ENCODE results near the gene C1QB. TPM values are rescaled to one million over a fixed set of nuclear protein-coding genes. Genes with fewer than 3 reads are reported as not detected.

The C1QB gene
- total RNA-seq, 1 donor from 2014 or later, result not detected

GRCh38 chr1:22688466-22688865 lies 35.4 kb downstream of the C1QB start:
- TF ChIP-seq, protein P1, sequence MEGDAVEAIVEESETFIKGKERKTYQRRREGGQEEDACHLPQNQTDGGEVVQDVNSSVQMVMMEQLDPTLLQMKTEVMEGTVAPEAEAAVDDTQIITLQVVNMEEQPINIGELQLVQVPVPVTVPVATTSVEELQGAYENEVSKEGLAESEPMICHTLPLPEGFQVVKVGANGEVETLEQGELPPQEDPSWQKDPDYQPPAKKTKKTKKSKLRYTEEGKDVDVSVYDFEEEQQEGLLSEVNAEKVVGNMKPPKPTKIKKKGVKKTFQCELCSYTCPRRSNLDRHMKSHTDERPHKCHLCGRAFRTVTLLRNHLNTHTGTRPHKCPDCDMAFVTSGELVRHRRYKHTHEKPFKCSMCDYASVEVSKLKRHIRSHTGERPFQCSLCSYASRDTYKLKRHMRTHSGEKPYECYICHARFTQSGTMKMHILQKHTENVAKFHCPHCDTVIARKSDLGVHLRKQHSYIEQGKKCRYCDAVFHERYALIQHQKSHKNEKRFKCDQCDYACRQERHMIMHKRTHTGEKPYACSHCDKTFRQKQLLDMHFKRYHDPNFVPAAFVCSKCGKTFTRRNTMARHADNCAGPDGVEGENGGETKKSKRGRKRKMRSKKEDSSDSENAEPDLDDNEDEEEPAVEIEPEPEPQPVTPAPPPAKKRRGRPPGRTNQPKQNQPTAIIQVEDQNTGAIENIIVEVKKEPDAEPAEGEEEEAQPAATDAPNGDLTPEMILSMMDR (conservative IDR thresholded peaks at IDR 0.05; ENCODE audit: low read depth, low read length), result no peak
- no peak for DNase-seq (ENCODE audit: low read depth)
- no peak overlapping the region for H3K4me3 ChIP-seq (ENCODE audit: low read depth, low read length)

DNA sequence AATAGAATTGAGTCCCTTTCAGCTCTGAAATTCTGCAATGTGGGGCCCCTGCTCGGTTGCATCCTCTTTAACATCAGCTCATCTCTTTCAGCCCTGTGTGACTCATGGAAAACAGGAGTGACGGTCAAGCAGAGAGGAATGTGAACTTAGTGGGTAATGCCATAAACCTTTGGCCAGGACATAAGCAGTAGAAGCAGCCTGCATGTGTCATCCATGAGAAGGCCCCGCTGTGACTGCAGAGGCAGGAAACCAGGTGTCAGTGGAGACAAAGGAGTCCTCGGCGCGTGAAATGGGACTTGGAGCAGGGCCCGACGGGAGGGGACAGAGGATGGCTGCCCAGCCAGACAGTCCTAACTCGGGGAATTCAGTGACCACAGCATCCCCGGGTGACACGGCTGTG lies 36.5 kb downstream of the C1QB start:
- peak; percentile 83 for DNase-seq (ENCODE audit: low read depth)
- TF ChIP-seq, protein P1 (conservative IDR thresholded peaks at IDR 0.05; ENCODE audit: low read depth, low read length), result no peak
- no peak overlapping the region for H3K4me3 ChIP-seq (ENCODE audit: low read depth, low read length)

DNA sequence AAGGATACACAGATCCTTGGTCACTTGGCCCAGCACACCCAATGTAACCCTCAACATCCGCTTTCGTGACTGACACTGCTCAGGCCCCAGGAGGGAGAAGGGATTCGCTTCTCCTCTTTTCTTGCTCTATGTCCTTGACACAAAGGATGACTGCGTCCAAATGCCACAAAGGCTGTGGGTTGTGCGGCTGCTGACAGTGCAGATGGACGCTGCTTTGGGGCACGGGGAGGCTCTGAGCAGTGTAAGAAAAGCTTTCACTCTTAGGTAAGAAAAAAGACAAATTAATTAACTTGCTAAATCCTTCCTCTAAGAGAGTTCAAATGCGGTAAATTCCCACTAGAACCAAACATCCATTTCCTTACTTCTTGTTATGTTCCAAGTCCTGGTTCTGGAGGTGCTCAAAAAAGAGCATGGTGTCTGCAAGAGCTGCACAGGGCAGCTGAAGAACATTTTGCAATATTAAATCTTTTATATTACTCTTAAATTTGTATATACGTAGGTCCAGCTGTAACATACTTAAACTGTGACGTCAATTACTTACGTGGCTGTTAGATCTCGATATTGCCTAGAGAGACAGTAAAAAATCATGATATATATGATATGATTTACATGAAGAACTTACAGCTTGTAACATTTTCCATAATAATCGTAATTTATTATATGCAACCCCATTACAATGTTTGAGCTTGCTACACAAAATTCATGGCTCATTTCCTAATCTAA lies 38.2 kb downstream of the C1QB start:
- DNase-seq (ENCODE audit: low read depth), result no peak
- TF ChIP-seq, protein P1 (conservative IDR thresholded peaks at IDR 0.05; ENCODE audit: low read depth, low read length), result no peak
- no peak overlapping the region for H3K4me3 ChIP-seq (ENCODE audit: low read depth, low read length)

- TF ChIP-seq, protein P1 (conservative IDR thresholded peaks at IDR 0.05; ENCODE audit: low read depth, low read length), result no peak
- no peak overlapping the region for H3K4me3 ChIP-seq (ENCODE audit: low read depth, low read length)
- DNase-seq (ENCODE audit: low read depth), result no peak
Measured at GRCh38 chr1:22694172-22694571, 41.1 kb downstream of the C1QB start.

GRCh38 chr1:22696610-22697009 lies 43.6 kb downstream of the C1QB start:
- no peak overlapping the region for H3K4me3 ChIP-seq (ENCODE audit: low read depth, low read length)
- TF ChIP-seq, protein P1 (conservative IDR thresholded peaks at IDR 0.05; ENCODE audit: low read depth, low read length), result no peak
- DNase-seq (ENCODE audit: low read depth), result no peak

- TF ChIP-seq, protein P1 (conservative IDR thresholded peaks at IDR 0.05; ENCODE audit: low read depth, low read length), result no peak
- no peak for DNase-seq (ENCODE audit: low read depth)
- H3K4me3 ChIP-seq (ENCODE audit: low read depth, low read length), result no peak overlapping the region
Measured at GRCh38 chr1:22697980-22698379, 44.9 kb downstream of the C1QB start.
